ENCODE data around the gene ACTA1. TPM values are rescaled to one million over a fixed set of nuclear protein-coding genes. Genes with fewer than 3 reads are reported as not detected.

ACTA1 gene
- total RNA-seq, 1 donor from 2014 or later: 19.0 TPM

GRCh38 chr1:229407206-229408026 is 26.5 kb downstream of the ACTA1 start:
- Histone ChIP-seq H3K27ac (ENCODE audit: low read depth, low read length) (no peak overlapping the region), H2AFZ (ENCODE audit: low read depth, low read length) (peak overlapping the region; percentile 47), H4K20me1 (ENCODE audit: insufficient read depth, low read length) (no peaks in the 10 kb centered on the region), H3K4me3 (ENCODE audit: insufficient read depth, low read depth, low read length) (peak overlapping the region; percentile 17), H3K79me2 (ENCODE audit: insufficient read depth, low read length) (no peaks in the 10 kb centered on the region), H3K9ac (ENCODE audit: low read length) (no peak overlapping the region), H3K4me2 (ENCODE audit: low read length) (peak overlapping the region; percentile 73), H3K9me3 (ENCODE audit: insufficient read depth, low read depth, low read length) (no peaks in the 10 kb centered on the region), H3K36me3 (ENCODE audit: insufficient read depth, low read length) (no peaks in the 10 kb centered on the region), H3K4me1 (ENCODE audit: insufficient read depth, low read length) (peaks cover 9% of the 10 kb centered on the region), H3K27me3 (ENCODE audit: insufficient read depth, low read length) (peaks cover 37% of the 10 kb centered on the region)
- Mint-ChIP-seq H3K27ac (ENCODE audit: unreplicated experiment) (peak overlapping the region; percentile 47), H3K9me3 (ENCODE audit: unreplicated experiment) (no peaks in the 10 kb centered on the region), H3K27me3 (ENCODE audit: low read depth, unreplicated experiment) (peaks cover 30% of the 10 kb centered on the region), H3K4me3 (ENCODE audit: unreplicated experiment) (peak overlapping the region; percentile 72), H3K36me3 (ENCODE audit: low read depth, unreplicated experiment) (no peaks in the 10 kb centered on the region), H3K4me1 (ENCODE audit: low read depth, unreplicated experiment) (peaks cover 37% of the 10 kb centered on the region)
- no peak for DNase-seq (ENCODE audit: low read depth)
- TF ChIP-seq EZH2 (IDR thresholded peaks at IDR 0.05; ENCODE audit: insufficient read depth, low read length) (peak; percentile 80), CTCF (IDR thresholded peaks at IDR 0.05; ENCODE audit: insufficient read depth, low read depth, low read length) (no peak)
- no peak for FAIRE-seq

- Histone ChIP-seq H3K4me3 (ENCODE audit: insufficient read depth, low read depth, low read length) (peak overlapping the region; percentile 17), H3K79me2 (ENCODE audit: insufficient read depth, low read length) (no peaks in the 10 kb centered on the region), H3K4me2 (ENCODE audit: low read length) (peak overlapping the region; percentile 73), H3K9ac (ENCODE audit: low read length) (no peak overlapping the region), H3K27me3 (ENCODE audit: insufficient read depth, low read length) (peaks cover 42% of the 10 kb centered on the region), H2AFZ (ENCODE audit: low read depth, low read length) (peak overlapping the region; percentile 47), H3K9me3 (ENCODE audit: insufficient read depth, low read depth, low read length) (no peaks in the 10 kb centered on the region), H3K4me1 (ENCODE audit: insufficient read depth, low read length) (peaks cover 9% of the 10 kb centered on the region), H4K20me1 (ENCODE audit: insufficient read depth, low read length) (no peaks in the 10 kb centered on the region), H3K36me3 (ENCODE audit: insufficient read depth, low read length) (no peaks in the 10 kb centered on the region), H3K27ac (ENCODE audit: low read depth, low read length) (no peak overlapping the region)
- Mint-ChIP-seq H3K36me3 (ENCODE audit: low read depth, unreplicated experiment) (no peaks in the 10 kb centered on the region), H3K27ac (ENCODE audit: unreplicated experiment) (peak overlapping the region; percentile 47), H3K4me1 (ENCODE audit: low read depth, unreplicated experiment) (peaks cover 37% of the 10 kb centered on the region), H3K27me3 (ENCODE audit: low read depth, unreplicated experiment) (peaks cover 33% of the 10 kb centered on the region), H3K4me3 (ENCODE audit: unreplicated experiment) (peak overlapping the region; percentile 72), H3K9me3 (ENCODE audit: unreplicated experiment) (no peaks in the 10 kb centered on the region)
- no peak for TF ChIP-seq CTCF (IDR thresholded peaks at IDR 0.05; ENCODE audit: insufficient read depth, low read depth, low read length)
- no peak for TF ChIP-seq EZH2 (IDR thresholded peaks at IDR 0.05; ENCODE audit: insufficient read depth, low read length)
- no peak for DNase-seq (ENCODE audit: low read depth)
- FAIRE-seq: no peak
These were observed 27.1 kb downstream of the ACTA1 start for GRCh38 chr1:229406798-229407197.

GRCh38 chr1:229403573-229403972 is 30.3 kb downstream of the ACTA1 start:
- FAIRE-seq: no peak

More at GRCh38 chr1:229403573-229403972, 30.3 kb downstream of the ACTA1 start:
- H3K27ac Mint-ChIP-seq (ENCODE audit: unreplicated experiment): no peak overlapping the region
- TF ChIP-seq EZH2 (IDR thresholded peaks at IDR 0.05; ENCODE audit: insufficient read depth, low read length): no peak
- TF ChIP-seq CTCF (IDR thresholded peaks at IDR 0.05; ENCODE audit: insufficient read depth, low read depth, low read length): no peak
- Histone ChIP-seq H3K4me3 (ENCODE audit: insufficient read depth, low read depth, low read length) (no peak overlapping the region), H3K27ac (ENCODE audit: low read depth, low read length) (no peak overlapping the region), H3K36me3 (ENCODE audit: insufficient read depth, low read length) (no peaks in the 10 kb centered on the region), H3K9me3 (ENCODE audit: insufficient read depth, low read depth, low read length) (no peaks in the 10 kb centered on the region), H3K4me2 (ENCODE audit: low read length) (no peak overlapping the region), H3K9ac (ENCODE audit: low read length) (no peak overlapping the region), H3K79me2 (ENCODE audit: insufficient read depth, low read length) (no peaks in the 10 kb centered on the region), H3K27me3 (ENCODE audit: insufficient read depth, low read length) (peaks cover 30% of the 10 kb centered on the region), H2AFZ (ENCODE audit: low read depth, low read length) (no peak overlapping the region), H4K20me1 (ENCODE audit: insufficient read depth, low read length) (no peaks in the 10 kb centered on the region), H3K4me1 (ENCODE audit: insufficient read depth, low read length) (peaks cover 3% of the 10 kb centered on the region)
- H3K9me3 Mint-ChIP-seq (ENCODE audit: unreplicated experiment): no peaks in the 10 kb centered on the region
- no peak overlapping the region for H3K4me3 Mint-ChIP-seq (ENCODE audit: unreplicated experiment)
- no peak for DNase-seq (ENCODE audit: low read depth)
- H3K4me1 Mint-ChIP-seq (ENCODE audit: low read depth, unreplicated experiment): peaks cover 15% of the 10 kb centered on the region
- H3K36me3 Mint-ChIP-seq (ENCODE audit: low read depth, unreplicated experiment): no peaks in the 10 kb centered on the region
- peaks cover 44% of the 10 kb centered on the region for H3K27me3 Mint-ChIP-seq (ENCODE audit: low read depth, unreplicated experiment)

All from astrocyte (in vitro differentiated cells and primary cell).